ENCODE data around the gene RNF222. TPM values are rescaled to one million over a fixed set of nuclear protein-coding genes. Genes with fewer than 3 reads are reported as not detected.

RNF222 gene
- total and polyA plus RNA-seq, 4 donors, result not detected

GRCh38 chr17:8372422-8372821 lies 25.2 kb downstream of the RNF222 start:
- DNase-seq, result no peak
- 83 to 89% methylated on average over 7 of the region's 7 CpGs for WGBS, 2 donors
- no peaks in the 10 kb centered on the region for H3K27me3 ChIP-seq (ENCODE audit: control insufficient read depth in 3 of 3, insufficient read depth in 3 of 3, low read length in 2 of 3)

GRCh38 chr17:8371786-8372185 lies 25.8 kb downstream of the RNF222 start:
- DNase-seq (no peak), ATAC-seq (ENCODE audit: insufficient read depth, low FRiP score) (no peak)
- 75 to 90% methylated on average over 4 of the region's 4 CpGs for WGBS, 2 donors
- Histone ChIP-seq H3K4me1 (ENCODE audit: control insufficient read depth in 5 of 5, insufficient read depth in 5 of 5, low read length in 5 of 5) (peaks cover 0 to 8% (median 6%) of the 10 kb centered on the region in 5 donors), H3K27me3 (ENCODE audit: control insufficient read depth in 3 of 3, insufficient read depth in 3 of 3, low read length in 2 of 3) (no peaks in the 10 kb centered on the region), H3K27ac (ENCODE audit: low read depth in 1 of 2, low read length in 1 of 2) (no peak overlapping the region), H3K9ac (ENCODE audit: insufficient read depth in 1 of 2, low read length in 2 of 2) (no peak overlapping the region), H3K4me3 (no peak overlapping the region), H3K9me3 (ENCODE audit: control insufficient read depth in 4 of 4, insufficient read depth in 3 of 4, low read length in 3 of 4) (no peaks in the 10 kb centered on the region), H3K36me3 (ENCODE audit: control insufficient read depth in 4 of 4, insufficient read depth in 4 of 4, low read length in 4 of 4) (peaks cover 6 to 20% (median 17%) of the 10 kb centered on the region in 4 donors)
- TF ChIP-seq, protein P1, sequence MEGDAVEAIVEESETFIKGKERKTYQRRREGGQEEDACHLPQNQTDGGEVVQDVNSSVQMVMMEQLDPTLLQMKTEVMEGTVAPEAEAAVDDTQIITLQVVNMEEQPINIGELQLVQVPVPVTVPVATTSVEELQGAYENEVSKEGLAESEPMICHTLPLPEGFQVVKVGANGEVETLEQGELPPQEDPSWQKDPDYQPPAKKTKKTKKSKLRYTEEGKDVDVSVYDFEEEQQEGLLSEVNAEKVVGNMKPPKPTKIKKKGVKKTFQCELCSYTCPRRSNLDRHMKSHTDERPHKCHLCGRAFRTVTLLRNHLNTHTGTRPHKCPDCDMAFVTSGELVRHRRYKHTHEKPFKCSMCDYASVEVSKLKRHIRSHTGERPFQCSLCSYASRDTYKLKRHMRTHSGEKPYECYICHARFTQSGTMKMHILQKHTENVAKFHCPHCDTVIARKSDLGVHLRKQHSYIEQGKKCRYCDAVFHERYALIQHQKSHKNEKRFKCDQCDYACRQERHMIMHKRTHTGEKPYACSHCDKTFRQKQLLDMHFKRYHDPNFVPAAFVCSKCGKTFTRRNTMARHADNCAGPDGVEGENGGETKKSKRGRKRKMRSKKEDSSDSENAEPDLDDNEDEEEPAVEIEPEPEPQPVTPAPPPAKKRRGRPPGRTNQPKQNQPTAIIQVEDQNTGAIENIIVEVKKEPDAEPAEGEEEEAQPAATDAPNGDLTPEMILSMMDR (IDR thresholded peaks at IDR 0.05; ENCODE audit: control extremely low read depth, extremely low read depth), result no peak

More at GRCh38 chr17:8372422-8372821, 25.2 kb downstream of the RNF222 start:
- Histone ChIP-seq H3K4me3 (no peak overlapping the region), H3K36me3 (ENCODE audit: control insufficient read depth in 4 of 4, insufficient read depth in 4 of 4, low read length in 4 of 4) (peaks cover 7 to 25% (median 19%) of the 10 kb centered on the region in 4 donors), H3K9ac (ENCODE audit: insufficient read depth in 1 of 2, low read length in 2 of 2) (peak overlapping the region in 1 of 2 donors; percentile 9), H3K9me3 (ENCODE audit: control insufficient read depth in 4 of 4, insufficient read depth in 3 of 4, low read length in 3 of 4) (no peaks in the 10 kb centered on the region), H3K27ac (ENCODE audit: low read depth in 1 of 2, low read length in 1 of 2) (no peak overlapping the region), H3K4me1 (ENCODE audit: control insufficient read depth in 5 of 5, insufficient read depth in 5 of 5, low read length in 5 of 5) (peaks cover 0 to 10% (median 5%) of the 10 kb centered on the region in 5 donors)
- ATAC-seq (ENCODE audit: insufficient read depth, low FRiP score), result no peak
- TF ChIP-seq, protein P1 (IDR thresholded peaks at IDR 0.05; ENCODE audit: control extremely low read depth, extremely low read depth), result no peak

GRCh38 chr17:8369944-8370343 lies 27.7 kb downstream of the RNF222 start:
- TF ChIP-seq, protein P1 (IDR thresholded peaks at IDR 0.05; ENCODE audit: control extremely low read depth, extremely low read depth), result no peak
- Histone ChIP-seq H3K9me3 (ENCODE audit: control insufficient read depth in 4 of 4, insufficient read depth in 3 of 4, low read length in 3 of 4) (no peaks in the 10 kb centered on the region), H3K27ac (ENCODE audit: low read depth in 1 of 2, low read length in 1 of 2) (no peak overlapping the region), H3K36me3 (ENCODE audit: control insufficient read depth in 4 of 4, insufficient read depth in 4 of 4, low read length in 4 of 4) (peaks cover 6 to 20% (median 17%) of the 10 kb centered on the region in 4 donors), H3K4me3 (no peak overlapping the region), H3K4me1 (ENCODE audit: control insufficient read depth in 5 of 5, insufficient read depth in 5 of 5, low read length in 5 of 5) (peaks cover 0 to 9% (median 4%) of the 10 kb centered on the region in 5 donors), H3K9ac (ENCODE audit: insufficient read depth in 1 of 2, low read length in 2 of 2) (no peak overlapping the region), H3K27me3 (ENCODE audit: control insufficient read depth in 3 of 3, insufficient read depth in 3 of 3, low read length in 2 of 3) (no peaks in the 10 kb centered on the region)
- ATAC-seq (ENCODE audit: insufficient read depth, low FRiP score), result no peak
- no peak for DNase-seq
- 50 to 79% methylated on average over 8 of the region's 8 CpGs for WGBS, 2 donors

DNA sequence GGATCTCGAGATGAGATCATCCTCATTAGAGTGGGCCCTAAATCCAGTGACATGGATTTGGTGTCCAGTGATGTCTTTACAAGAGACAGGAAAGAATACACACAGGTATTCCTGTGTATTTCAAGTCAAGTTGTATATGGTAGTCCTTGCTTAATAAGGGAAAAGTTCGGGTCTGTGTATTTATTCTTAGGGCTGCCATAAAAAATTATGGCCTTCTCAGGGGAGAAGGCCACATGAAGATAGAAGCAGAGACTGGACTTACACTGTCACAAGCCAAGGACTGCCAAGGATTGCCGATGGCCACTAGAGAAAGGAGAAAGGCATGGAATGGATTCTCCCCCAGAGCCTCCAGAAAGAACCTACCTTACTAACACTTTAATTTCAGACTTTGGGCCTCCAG lies 29.4 kb downstream of the RNF222 start:
- TF ChIP-seq, protein P1 (IDR thresholded peaks at IDR 0.05; ENCODE audit: control extremely low read depth, extremely low read depth), result no peak

More for the DNA sequence above, 29.4 kb downstream of the RNF222 start:
- ATAC-seq (ENCODE audit: insufficient read depth, low FRiP score) (no peak), DNase-seq (no peak)
- peak overlapping the region in 1 of 2 donors; percentile 11 for H3K27ac ChIP-seq (ENCODE audit: low read depth in 1 of 2, low read length in 1 of 2)
- H3K27me3 ChIP-seq (ENCODE audit: control insufficient read depth in 3 of 3, insufficient read depth in 3 of 3, low read length in 2 of 3), result no peaks in the 10 kb centered on the region
- H3K9ac ChIP-seq (ENCODE audit: insufficient read depth in 1 of 2, low read length in 2 of 2), result no peak overlapping the region
- peaks cover 6 to 20% (median 17%) of the 10 kb centered on the region in 4 donors for H3K36me3 ChIP-seq (ENCODE audit: control insufficient read depth in 4 of 4, insufficient read depth in 4 of 4, low read length in 4 of 4)
- no peak overlapping the region for H3K4me3 ChIP-seq
- WGBS, 2 donors, result 89 to 97% methylated on average over 3 of the region's 3 CpGs
- no peaks in the 10 kb centered on the region for H3K9me3 ChIP-seq (ENCODE audit: control insufficient read depth in 4 of 4, insufficient read depth in 3 of 4, low read length in 3 of 4)
- peaks cover 0 to 10% (median 4%) of the 10 kb centered on the region in 5 donors for H3K4me1 ChIP-seq (ENCODE audit: control insufficient read depth in 5 of 5, insufficient read depth in 5 of 5, low read length in 5 of 5)

All from lung (tissue), 12 donors.